Esophagus (tissue), 2 donors: ENCODE measurements around the gene LRRC70. TPM values are rescaled to one million over a fixed set of nuclear protein-coding genes. Genes with fewer than 3 reads are reported as not detected.

Experiments used
- H3K27ac ChIP-seq, 2 donors: one replicate each; pipeline ENCODE4 v1.5.1; 2013; ENCODE audit warnings: low read depth in 2 of 2, mild to moderate bottlenecking in 2 of 2, inconsistent platforms in 1 of 2, low read length in 1 of 2, moderate library complexity in 1 of 2
- H3K27me3 ChIP-seq, 2 donors: one replicate each; pipeline ENCODE4 v1.6.1; 2013; ENCODE audit warnings: low read length in 2 of 2, control low read depth in 1 of 2, mild to moderate bottlenecking in 1 of 2; ENCODE audit not compliant: insufficient read depth in 2 of 2, control insufficient read depth in 1 of 2
- H3K36me3 ChIP-seq, 2 donors: one replicate each; pipeline ENCODE4 v1.6.1; 2013; ENCODE audit warnings: low read length in 1 of 2; ENCODE audit not compliant: control insufficient read depth in 2 of 2, insufficient read depth in 2 of 2
- H3K4me1 ChIP-seq, 2 donors: one replicate each; pipeline ENCODE4 v1.6.1; 2013; ENCODE audit warnings: low read length in 1 of 2; ENCODE audit not compliant: control insufficient read depth in 2 of 2, insufficient read depth in 2 of 2
- H3K4me3 ChIP-seq, 2 donors: one replicate each; pipeline ENCODE4 v1.5.1; 2013; ENCODE audit warnings: low read length in 2 of 2, mild to moderate bottlenecking in 2 of 2, low read depth in 1 of 2, moderate library complexity in 1 of 2
- H3K9me3 ChIP-seq, 2 donors: one replicate each; pipeline ENCODE4 v1.6.1; 2013; ENCODE audit warnings: mild to moderate bottlenecking in 2 of 2, low read depth in 1 of 2, low read length in 1 of 2, moderate library complexity in 1 of 2; ENCODE audit not compliant: control insufficient read depth in 2 of 2, insufficient read depth in 1 of 2
- WGBS, 2 donors: extraction: QIAGEN DNeasy Blood & Tissue Kit; methylation state at CpG; one replicate each; pipeline ENCODE4 v1.1.7; 2013; 5-methylcytosine and 5-hydroxymethylcytosine counted together
- polyA plus RNA-seq, 2 donors: library from polyadenylated mRNA; stranded (reverse); fragments of 200-250 nt; gene quantifications; one replicate each; pipeline ENCODE4 v1.2.3, GENCODE V29; 2013
- donor health status: healthy with polysubstance abuse.
- donor health status: Bipolar disorder and iron deficiency.

Gene LRRC70
- polyA plus RNA-seq, 2 donors, result 1.2 to 2.3 TPM

GRCh38 chr5:62596691-62597090 lies 18.1 kb downstream of the LRRC70 start:
- Histone ChIP-seq H3K27me3 (no peaks in the 10 kb centered on the region), H3K27ac (no peak overlapping the region), H3K36me3 (peaks cover 0 to 4% of the 10 kb centered on the region in 2 donors), H3K9me3 (no peaks in the 10 kb centered on the region), H3K4me1 (no peaks in the 10 kb centered on the region), H3K4me3 (no peak overlapping the region)
- 96 to 100% methylated on average over 1 of the region's 1 CpG for WGBS, 2 donors

- 82 to 83% methylated on average over 2 of the region's 2 CpGs for WGBS, 2 donors
- Histone ChIP-seq H3K36me3 (peaks cover 0 to 4% of the 10 kb centered on the region in 2 donors), H3K27me3 (no peaks in the 10 kb centered on the region), H3K4me3 (no peak overlapping the region), H3K4me1 (no peaks in the 10 kb centered on the region), H3K9me3 (no peaks in the 10 kb centered on the region), H3K27ac (no peak overlapping the region)
Measured at GRCh38 chr5:62597314-62597713, 18.7 kb downstream of the LRRC70 start.

- Histone ChIP-seq H3K36me3 (peaks cover 0 to 2% of the 10 kb centered on the region in 2 donors), H3K4me3 (no peak overlapping the region), H3K27ac (no peak overlapping the region), H3K27me3 (no peaks in the 10 kb centered on the region), H3K4me1 (no peaks in the 10 kb centered on the region), H3K9me3 (no peaks in the 10 kb centered on the region)
- 51 to 59% methylated on average over 3 of the region's 3 CpGs for WGBS, 2 donors
Measured at GRCh38 chr5:62600560-62601252, 22.1 kb downstream of the LRRC70 start.

GRCh38 chr5:62603934-62604333 lies 25.3 kb downstream of the LRRC70 start:
- WGBS, 2 donors, result 96 to 97% methylated on average over 5 of the region's 5 CpGs
- no peaks in the 10 kb centered on the region for H3K9me3 ChIP-seq
- no peaks in the 10 kb centered on the region for H3K27me3 ChIP-seq

GRCh38 chr5:62605638-62606037 lies 27.0 kb downstream of the LRRC70 start:
- Histone ChIP-seq H3K27ac (no peak overlapping the region), H3K36me3 (peaks cover 0 to 2% of the 10 kb centered on the region in 2 donors), H3K4me1 (no peaks in the 10 kb centered on the region), H3K4me3 (no peak overlapping the region), H3K9me3 (no peaks in the 10 kb centered on the region), H3K27me3 (no peaks in the 10 kb centered on the region)
- WGBS, 2 donors, result 92 to 94% methylated on average over 4 of the region's 4 CpGs

More at GRCh38 chr5:62603934-62604333, 25.3 kb downstream of the LRRC70 start:
- no peak overlapping the region for H3K27ac ChIP-seq
- H3K4me3 ChIP-seq, result no peak overlapping the region
- H3K4me1 ChIP-seq, result no peaks in the 10 kb centered on the region
- H3K36me3 ChIP-seq, result peaks cover 0 to 2% of the 10 kb centered on the region in 2 donors

- WGBS, 2 donors, result 48 to 65% methylated on average over 1 of the region's 1 CpG
- H3K4me1 ChIP-seq, result no peaks in the 10 kb centered on the region
- H3K4me3 ChIP-seq, result no peak overlapping the region
- no peaks in the 10 kb centered on the region for H3K27me3 ChIP-seq
- no peaks in the 10 kb centered on the region for H3K9me3 ChIP-seq
- H3K27ac ChIP-seq, result no peak overlapping the region
- peaks cover 0 to 2% of the 10 kb centered on the region in 2 donors for H3K36me3 ChIP-seq
Measured at GRCh38 chr5:62606878-62607277, 28.3 kb downstream of the LRRC70 start.

GRCh38 chr5:62607615-62608014 lies 29.0 kb downstream of the LRRC70 start:
- Histone ChIP-seq H3K27ac (no peak overlapping the region), H3K4me1 (no peaks in the 10 kb centered on the region), H3K4me3 (no peak overlapping the region), H3K27me3 (no peaks in the 10 kb centered on the region), H3K9me3 (no peaks in the 10 kb centered on the region), H3K36me3 (peaks cover 0 to 2% of the 10 kb centered on the region in 2 donors)
- WGBS, 2 donors, result 96 to 97% methylated on average over 4 of the region's 4 CpGs

GRCh38 chr5:62608529-62609511 lies 30.2 kb downstream of the LRRC70 start:
- H3K27me3 ChIP-seq, result no peaks in the 10 kb centered on the region
- 92 to 95% methylated on average over 7 of the region's 7 CpGs for WGBS, 2 donors
- no peaks in the 10 kb centered on the region for H3K4me1 ChIP-seq
- H3K4me3 ChIP-seq, result no peak overlapping the region
- no peak overlapping the region for H3K27ac ChIP-seq
- H3K36me3 ChIP-seq, result no peaks in the 10 kb centered on the region
- H3K9me3 ChIP-seq, result no peaks in the 10 kb centered on the region

- WGBS, 2 donors, result 91 to 97% methylated on average over 8 of the region's 8 CpGs
Measured at GRCh38 chr5:62614355-62614754, 35.7 kb downstream of the LRRC70 start.

More at GRCh38 chr5:62614355-62614754, 35.7 kb downstream of the LRRC70 start:
- no peak overlapping the region for H3K4me3 ChIP-seq
- no peaks in the 10 kb centered on the region for H3K27me3 ChIP-seq
- no peaks in the 10 kb centered on the region for H3K4me1 ChIP-seq
- no peaks in the 10 kb centered on the region for H3K9me3 ChIP-seq
- H3K27ac ChIP-seq, result no peak overlapping the region
- H3K36me3 ChIP-seq, result no peaks in the 10 kb centered on the region
